GM18511 (cell line): ENCODE results near the gene HUS1.
"Not testable (repeated sequence)": the region's sequence is repeated elsewhere in the genome, so short reads cannot be mapped to it uniquely, and the experiment has no call there.

Source experiments
- ATAC-seq: cut with Tn5 transposase; IDR thresholded peaks from one replicate; pipeline ENCODE4 v1.9.1; 2021; ENCODE audit warnings: mild to moderate bottlenecking, moderate library complexity; ENCODE audit not compliant: unreplicated experiment

Gene HUS1

GRCh38 chr7:47945261-47946015 lies 34.0 kb downstream of the HUS1 start:
- ATAC-seq = peak; percentile 73

- peak; percentile 20 for ATAC-seq
These were observed 34.7 kb downstream of the HUS1 start for GRCh38 chr7:47944536-47945260.

GRCh38 chr7:47943676-47944474 lies 35.5 kb downstream of the HUS1 start:
- ATAC-seq = no peak

- not testable (repeated sequence) for ATAC-seq
These were observed 36.8 kb downstream of the HUS1 start for GRCh38 chr7:47942651-47943050.

GRCh38 chr7:47942132-47942531 lies 37.3 kb downstream of the HUS1 start:
- ATAC-seq = no peak

GRCh38 chr7:47941136-47941844 lies 38.1 kb downstream of the HUS1 start:
- ATAC-seq = no peak

- no peak for ATAC-seq
These were observed 39.1 kb downstream of the HUS1 start for GRCh38 chr7:47940088-47941013.

- no peak for ATAC-seq
These were observed 39.9 kb downstream of the HUS1 start for GRCh38 chr7:47939425-47940036.

GRCh38 chr7:47938574-47939165 lies 40.7 kb downstream of the HUS1 start:
- ATAC-seq = no peak

GRCh38 chr7:47937711-47938573 lies 41.5 kb downstream of the HUS1 start:
- peak; percentile 55 for ATAC-seq

- ATAC-seq = peak; percentile 94
These were observed 42.2 kb downstream of the HUS1 start for GRCh38 chr7:47937065-47937687.

- no peak for ATAC-seq
These were observed 43.1 kb downstream of the HUS1 start for GRCh38 chr7:47936323-47936722.

GRCh38 chr7:47935336-47935735 lies 44.1 kb downstream of the HUS1 start:
- ATAC-seq = no peak

- no peak for ATAC-seq
These were observed 44.6 kb downstream of the HUS1 start for GRCh38 chr7:47934831-47935230.

GRCh38 chr7:47933215-47933614 lies 46.2 kb downstream of the HUS1 start:
- ATAC-seq = no peak

- ATAC-seq = no peak
These were observed 46.9 kb downstream of the HUS1 start for GRCh38 chr7:47932466-47933037.

GRCh38 chr7:47932016-47932415 lies 47.4 kb downstream of the HUS1 start:
- no peak for ATAC-seq
